Lung (tissue), 13 donors: ENCODE results near the gene IPO4. TPM values are rescaled to one million over a fixed set of nuclear protein-coding genes. Genes with fewer than 3 reads are reported as not detected.

Experiments used
- ATAC-seq: fragments of 200-7000 bp; cut with Tn5 transposase; one replicate; pipeline ENCODE4 v1.9.1; 2020; ENCODE audit warnings: moderate number of reproducible peaks; ENCODE audit not compliant: insufficient read depth, low FRiP score
- DNase-seq, 3 donors: peaks; one replicate each; pipeline ENCODE4 v3.0.0-alpha.2; 2013 to 2017
- H3K27ac ChIP-seq, 2 donors: one replicate each; pipeline ENCODE4 v1.5.1; 2013; ENCODE audit warnings: mild to moderate bottlenecking in 2 of 2, moderate library complexity in 2 of 2, control low read depth in 1 of 2, inconsistent platforms in 1 of 2, low read depth in 1 of 2, low read length in 1 of 2
- H3K27me3 ChIP-seq, 3 donors: one replicate each; pipeline ENCODE4 v1.5.1; 2013; ENCODE audit warnings: low read length in 2 of 3; ENCODE audit not compliant: control insufficient read depth in 3 of 3, insufficient read depth in 3 of 3
- H3K36me3 ChIP-seq, 4 donors: one replicate each; pipeline ENCODE4 v1.5.1; 2013; ENCODE audit warnings: low read length in 4 of 4, mild to moderate bottlenecking in 1 of 4, moderate library complexity in 1 of 4; ENCODE audit not compliant: control insufficient read depth in 4 of 4, insufficient read depth in 4 of 4
- H3K4me1 ChIP-seq, 5 donors: one replicate each; pipeline ENCODE4 v1.5.1; 2013; ENCODE audit warnings: low read length in 5 of 5, mild to moderate bottlenecking in 2 of 5, moderate library complexity in 1 of 5; ENCODE audit not compliant: control insufficient read depth in 5 of 5, insufficient read depth in 5 of 5
- H3K4me3 ChIP-seq: one replicate; pipeline ENCODE4 v1.5.1; 2013; ENCODE audit warnings: mild to moderate bottlenecking, control low read depth, moderate library complexity
- H3K9ac ChIP-seq, 2 donors: one replicate each; pipeline ENCODE4 v1.5.1; 2013; ENCODE audit warnings: low read length in 2 of 2, control low read depth in 1 of 2; ENCODE audit not compliant: insufficient read depth in 1 of 2
- H3K9me3 ChIP-seq, 4 donors: one replicate each; pipeline ENCODE4 v1.5.1; 2013; ENCODE audit warnings: low read length in 3 of 4, mild to moderate bottlenecking in 1 of 4, moderate library complexity in 1 of 4; ENCODE audit not compliant: control insufficient read depth in 4 of 4, insufficient read depth in 3 of 4
- WGBS, 2 donors: extraction: QIAGEN DNeasy Blood & Tissue Kit; methylation state at CpG; one replicate each; pipeline ENCODE4 v1.1.7; 2013; 5-methylcytosine and 5-hydroxymethylcytosine counted together
- polyA plus RNA-seq, 2 donors: library from polyadenylated mRNA; stranded (reverse); fragments of 200-250 nt; gene quantifications; one replicate each; pipeline ENCODE4 v1.2.1, GENCODE V29; 2013
- small RNA-seq: library from RNA; depleted of rRNA; stranded (forward); fragments of <200 nt; gene quantifications from one replicate; pipeline ENCODE3, GENCODE V24; 2014; ENCODE audit warnings: low replicate concordance
- total RNA-seq, 2 donors: library from RNA; depleted of rRNA in 1 of 2; stranded (reverse); fragments of >200 nt in 1 of 2; gene quantifications; one replicate each; pipeline ENCODE4 v1.2.1, GENCODE V29; 2014 to 2021
- TF ChIP-seq, protein P1 (sequence below): IDR thresholded peaks from 2 replicates; pipeline ENCODE4 v1.5.1; 2012; ENCODE audit warnings: mild to moderate bottlenecking; ENCODE audit errors: control extremely low read depth, extremely low read depth
- donor health status: control.
- donor health status: control.
- donor health status: Bipolar disorder and iron deficiency.
- donor health status: healthy.
- donor health status: DM: yes; HTN: yes; CAD: no.

The IPO4 gene
- total and polyA plus RNA-seq, 4 donors: 13.0 to 78.9 (median 28.4) TPM

DNA sequence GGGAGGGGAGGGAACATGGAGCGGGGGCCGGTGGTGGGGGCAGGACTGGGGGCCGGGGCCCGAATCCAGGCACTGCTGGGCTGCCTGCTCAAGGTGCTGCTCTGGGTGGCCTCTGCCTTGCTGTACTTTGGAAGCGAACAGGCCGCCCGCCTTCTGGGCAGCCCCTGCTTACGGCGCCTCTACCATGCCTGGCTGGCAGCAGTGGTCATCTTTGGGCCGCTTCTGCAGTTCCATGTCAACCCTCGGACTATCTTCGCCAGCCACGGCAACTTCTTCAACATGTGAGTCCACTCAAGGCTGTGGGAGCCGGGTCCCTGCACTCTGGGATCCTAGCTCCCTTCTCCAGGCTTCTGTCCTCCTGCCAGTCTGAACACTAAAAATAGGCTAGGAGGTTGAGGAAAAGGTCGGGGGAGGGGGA, 57.1 kb downstream of the IPO4 start:
- no peak overlapping the region for H3K9ac ChIP-seq

DNA sequence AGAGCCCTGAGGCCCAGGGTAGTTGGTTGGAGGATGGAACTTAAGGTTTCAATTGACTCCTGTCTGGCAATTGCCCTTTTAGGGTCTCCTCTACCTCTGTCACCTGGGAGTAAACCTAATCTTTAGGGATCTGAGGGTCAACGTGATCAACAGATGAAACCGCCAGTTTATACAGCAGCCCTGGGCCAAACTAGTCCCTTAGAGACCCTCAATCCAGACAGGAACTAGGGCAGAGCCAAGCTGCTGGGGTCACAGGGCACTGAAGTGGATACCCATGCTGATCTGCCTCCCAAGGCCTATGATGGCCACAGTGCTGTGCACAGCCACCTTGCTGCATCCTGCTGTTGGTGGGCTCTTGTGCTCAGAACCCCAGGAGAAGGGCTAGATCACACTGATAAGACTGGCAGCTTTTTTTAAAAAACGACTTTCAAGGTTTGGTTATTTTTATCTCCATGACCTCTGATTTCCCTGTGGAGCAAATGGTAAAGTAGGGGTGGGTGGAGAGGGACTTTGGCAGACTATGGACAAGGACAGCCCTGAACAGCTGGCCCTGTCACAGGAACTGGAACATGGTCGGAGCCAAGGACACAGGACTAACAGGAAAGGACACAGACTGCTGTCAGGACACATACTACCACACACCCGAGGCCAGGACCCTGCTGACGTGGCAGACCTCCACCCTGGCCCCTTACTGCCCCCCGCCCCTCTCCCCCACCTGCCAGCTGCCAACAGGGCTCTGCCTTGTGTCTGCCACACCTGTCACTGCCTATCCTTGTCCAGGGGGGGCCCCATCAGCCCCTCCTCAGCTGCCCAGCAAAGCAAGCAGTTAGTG, 57.7 kb downstream of the IPO4 start:
- Histone ChIP-seq H3K9me3 (no peaks in the 10 kb centered on the region), H3K27ac (peak overlapping the region; percentile 21 to 93), H3K9ac (no peak overlapping the region), H3K27me3 (no peaks in the 10 kb centered on the region), H3K4me1 (peaks cover 0 to 8% (median 4%) of the 10 kb centered on the region in 5 donors), H3K4me3 (no peak overlapping the region), H3K36me3 (no peaks in the 10 kb centered on the region)
- TF ChIP-seq, protein P1, sequence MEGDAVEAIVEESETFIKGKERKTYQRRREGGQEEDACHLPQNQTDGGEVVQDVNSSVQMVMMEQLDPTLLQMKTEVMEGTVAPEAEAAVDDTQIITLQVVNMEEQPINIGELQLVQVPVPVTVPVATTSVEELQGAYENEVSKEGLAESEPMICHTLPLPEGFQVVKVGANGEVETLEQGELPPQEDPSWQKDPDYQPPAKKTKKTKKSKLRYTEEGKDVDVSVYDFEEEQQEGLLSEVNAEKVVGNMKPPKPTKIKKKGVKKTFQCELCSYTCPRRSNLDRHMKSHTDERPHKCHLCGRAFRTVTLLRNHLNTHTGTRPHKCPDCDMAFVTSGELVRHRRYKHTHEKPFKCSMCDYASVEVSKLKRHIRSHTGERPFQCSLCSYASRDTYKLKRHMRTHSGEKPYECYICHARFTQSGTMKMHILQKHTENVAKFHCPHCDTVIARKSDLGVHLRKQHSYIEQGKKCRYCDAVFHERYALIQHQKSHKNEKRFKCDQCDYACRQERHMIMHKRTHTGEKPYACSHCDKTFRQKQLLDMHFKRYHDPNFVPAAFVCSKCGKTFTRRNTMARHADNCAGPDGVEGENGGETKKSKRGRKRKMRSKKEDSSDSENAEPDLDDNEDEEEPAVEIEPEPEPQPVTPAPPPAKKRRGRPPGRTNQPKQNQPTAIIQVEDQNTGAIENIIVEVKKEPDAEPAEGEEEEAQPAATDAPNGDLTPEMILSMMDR: no peak
- WGBS, 2 donors: 56 to 77% methylated on average over 7 of the region's 7 CpGs
- ATAC-seq (no peak), DNase-seq (peak in 2 of 3 donors; percentile 45 to 59)

More for the DNA sequence above, 57.1 kb downstream of the IPO4 start:
- H3K36me3 ChIP-seq: no peaks in the 10 kb centered on the region
- no peaks in the 10 kb centered on the region for H3K9me3 ChIP-seq
- WGBS, 2 donors: 83 to 92% methylated on average over 15 of the region's 15 CpGs
- TF ChIP-seq, protein P1: no peak
- no peak overlapping the region for H3K4me3 ChIP-seq
- DNase-seq (no peak), ATAC-seq (no peak)
- peak overlapping the region; percentile 81 to 93 for H3K27ac ChIP-seq
- peaks cover 0 to 11% (median 4%) of the 10 kb centered on the region in 5 donors for H3K4me1 ChIP-seq
- H3K27me3 ChIP-seq: no peaks in the 10 kb centered on the region

DNA sequence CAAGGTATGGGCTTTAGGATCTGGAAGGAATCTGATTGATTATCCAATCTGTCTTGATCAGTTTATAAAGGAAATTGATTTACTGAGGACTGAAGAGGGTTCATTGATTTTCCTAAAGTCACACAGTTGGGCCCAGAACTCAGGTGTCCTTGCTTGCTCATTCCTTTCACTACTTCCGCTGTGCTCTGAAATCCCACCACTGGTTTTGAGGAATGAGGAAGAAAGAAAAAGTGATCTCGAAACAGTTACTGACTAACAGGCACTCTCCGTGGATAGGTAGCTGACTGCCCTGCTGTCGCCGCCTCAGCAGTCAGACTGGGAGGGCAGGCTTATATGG, 58.3 kb downstream of the IPO4 start, which contains the start of gene FITM1:
Gene FITM1 (plus strand): TSS at position 280 of the 337 bp plus-strand sequence. CDS start 905 bp downstream, outside the sequence.
- DNase-seq (no peak), ATAC-seq (no peak)
- TF ChIP-seq, protein P1: no peak
- H3K9ac ChIP-seq: no peak within 1 kb of the TSS
- no peaks in the 10 kb centered on the region for H3K27me3 ChIP-seq
- WGBS, 2 donors: 75 to 92% methylated on average over 5 of the region's 5 CpGs
- H3K4me1 ChIP-seq: peaks cover 0 to 6% (median 4%) of the 10 kb centered on the region in 5 donors
- no peaks in the 10 kb centered on the region for H3K36me3 ChIP-seq
- peak within 1 kb of the TSS; percentile 81 to 93 for H3K27ac ChIP-seq
- no peak within 1 kb of the TSS for H3K4me3 ChIP-seq
- H3K9me3 ChIP-seq: no peaks in the 10 kb centered on the region

Small RNAs within 50 kb of the gene (small RNA-seq; reads per million reads assigned to genes)
- gene AL136295.4 (not detected), gene CHMP4A (not detected), gene IPO4 (0.06 reads per million), gene IRF9 (not detected), gene MDP1 (not detected), gene RNA5SP383 (not detected)

Other genes starting within 250 kb of the IPO4 start
Only the 30 nearest of the 34 such genes appear.
- gene DHRS4L2, start 199.9 kb downstream of the IPO4 start, total RNA-seq: 10 to 100 TPM; 17.0 to 29.2 TPM
- 10 to 100 TPM; 30.4 to 44.7 TPM for gene DHRS4L2, start 199.9 kb downstream of the IPO4 start, polyA plus RNA-seq
- 1 to 10 TPM in 1 of 2 donors, under 1 TPM in 1; 0.37 to 2.4 TPM for gene CARMIL3, start 136.8 kb downstream of the IPO4 start, total RNA-seq
- gene CARMIL3, start 136.8 kb downstream of the IPO4 start, polyA plus RNA-seq: under 1 TPM; 0.71 to 0.85 TPM
- gene CPNE6, start 117.3 kb downstream of the IPO4 start, total RNA-seq: not detected
- gene CPNE6, start 117.3 kb downstream of the IPO4 start, polyA plus RNA-seq: not detected
- 10 to 100 TPM in 1 of 2 donors, 1 to 10 TPM in 1; 8.9 to 91.7 TPM for gene PCK2, start 94.5 kb downstream of the IPO4 start, total RNA-seq
- 10 to 100 TPM; 35.2 to 41.2 TPM for gene PCK2, start 94.5 kb downstream of the IPO4 start, polyA plus RNA-seq
- 100 to 1,000 TPM in 1 of 2 donors, 10 to 100 TPM in 1; 68.9 to 153 TPM for gene DCAF11, start 74.0 kb downstream of the IPO4 start, total RNA-seq
- 10 to 100 TPM; 26.4 to 59.4 TPM for gene DCAF11, start 74.0 kb downstream of the IPO4 start, polyA plus RNA-seq
- 1 to 10 TPM; 3.6 to 5.4 TPM for gene NRL, start 73.9 kb downstream of the IPO4 start, total RNA-seq
- 1 to 10 TPM; 2.7 TPM for gene NRL, start 73.9 kb downstream of the IPO4 start, polyA plus RNA-seq
- gene FITM1, start 58.2 kb downstream of the IPO4 start, total RNA-seq: under 1 TPM; 0.48 to 0.83 TPM
- gene FITM1, start 58.2 kb downstream of the IPO4 start, polyA plus RNA-seq: 1 to 10 TPM in 1 of 2 donors, under 1 TPM in 1; 0.93 to 1.4 TPM
- 100 to 1,000 TPM; 125 to 192 TPM for gene PSME1, start 52.6 kb downstream of the IPO4 start, total RNA-seq
- gene PSME1, start 52.6 kb downstream of the IPO4 start, polyA plus RNA-seq: 100 to 1,000 TPM; 286 to 311 TPM
- 10 to 100 TPM in 1 of 2 donors, 1 to 10 TPM in 1; 4.6 to 24.3 TPM for gene EMC9, start 47.2 kb downstream of the IPO4 start, total RNA-seq
- 10 to 100 TPM; 15.7 to 29.4 TPM for gene EMC9, start 47.2 kb downstream of the IPO4 start, polyA plus RNA-seq
- 100 to 1,000 TPM in 1 of 2 donors, 10 to 100 TPM in 1; 89.1 to 178 TPM for gene PSME2, start 42.2 kb downstream of the IPO4 start, total RNA-seq
- 100 to 1,000 TPM; 283 to 328 TPM for gene PSME2, start 42.2 kb downstream of the IPO4 start, polyA plus RNA-seq
- gene RNF31, start 41.3 kb downstream of the IPO4 start, total RNA-seq: 10 to 100 TPM; 31.7 to 82.4 TPM
- gene RNF31, start 41.3 kb downstream of the IPO4 start, polyA plus RNA-seq: 10 to 100 TPM; 44.1 to 78.6 TPM
- gene IRF9, start 27.6 kb downstream of the IPO4 start, total RNA-seq: 100 to 1,000 TPM in 1 of 2 donors, 10 to 100 TPM in 1; 75.3 to 111 TPM
- gene IRF9, start 27.6 kb downstream of the IPO4 start, polyA plus RNA-seq: 100 to 1,000 TPM in 1 of 2 donors, 10 to 100 TPM in 1; 79.9 to 124 TPM
- 10 to 100 TPM; 13.3 to 48.1 TPM for gene REC8, start 16.7 kb downstream of the IPO4 start, total RNA-seq
- gene REC8, start 16.7 kb downstream of the IPO4 start, polyA plus RNA-seq: 10 to 100 TPM; 23.8 to 35.1 TPM
- 10 to 100 TPM; 42.3 to 71.9 TPM for gene TM9SF1, start 6.6 kb upstream of the IPO4 start, total RNA-seq
- 10 to 100 TPM; 32.7 to 61.7 TPM for gene TM9SF1, start 6.6 kb upstream of the IPO4 start, polyA plus RNA-seq
- 1 to 10 TPM in 1 of 2 donors, not detected in 1; 1.2 TPM for gene TSSK4, start 16.9 kb upstream of the IPO4 start, total RNA-seq
- under 1 TPM; 0.02 to 0.10 TPM for gene TSSK4, start 16.9 kb upstream of the IPO4 start, polyA plus RNA-seq
- gene CHMP4A, start 24.7 kb upstream of the IPO4 start, total RNA-seq: 10 to 100 TPM; 37.2 to 50.8 TPM
- 100 to 1,000 TPM in 1 of 2 donors, 10 to 100 TPM in 1; 70.4 to 103 TPM for gene CHMP4A, start 24.7 kb upstream of the IPO4 start, polyA plus RNA-seq
- 10 to 100 TPM; 20.8 to 24.8 TPM for gene MDP1, start 27.2 kb upstream of the IPO4 start, total RNA-seq
- 10 to 100 TPM; 17.2 to 31.4 TPM for gene MDP1, start 27.2 kb upstream of the IPO4 start, polyA plus RNA-seq
- gene NEDD8, start 43.6 kb upstream of the IPO4 start, total RNA-seq: 100 to 1,000 TPM in 1 of 2 donors, 10 to 100 TPM in 1; 69.5 to 147 TPM
- 100 to 1,000 TPM; 242 to 246 TPM for gene NEDD8, start 43.6 kb upstream of the IPO4 start, polyA plus RNA-seq
- gene GMPR2, start 44.1 kb upstream of the IPO4 start, total RNA-seq: 10 to 100 TPM; 63.1 TPM
- gene GMPR2, start 44.1 kb upstream of the IPO4 start, polyA plus RNA-seq: 10 to 100 TPM; 42.9 to 71.1 TPM
- gene TINF2, start 53.8 kb upstream of the IPO4 start, total RNA-seq: 10 to 100 TPM; 48.2 to 89.1 TPM
- gene TINF2, start 53.8 kb upstream of the IPO4 start, polyA plus RNA-seq: 10 to 100 TPM; 45.2 to 82.6 TPM
- 1 to 10 TPM; 1.9 to 8.8 TPM for gene TGM1, start 74.4 kb upstream of the IPO4 start, total RNA-seq
- gene TGM1, start 74.4 kb upstream of the IPO4 start, polyA plus RNA-seq: 10 to 100 TPM in 1 of 2 donors, 1 to 10 TPM in 1; 9.8 to 11.3 TPM
- 10 to 100 TPM; 19.7 to 55.8 TPM for gene RABGGTA, start 82.8 kb upstream of the IPO4 start, total RNA-seq
- gene RABGGTA, start 82.8 kb upstream of the IPO4 start, polyA plus RNA-seq: 10 to 100 TPM; 40.3 to 45.4 TPM
- 10 to 100 TPM; 20.8 to 24.0 TPM for gene DHRS1, start 111.0 kb upstream of the IPO4 start, total RNA-seq
- gene DHRS1, start 111.0 kb upstream of the IPO4 start, polyA plus RNA-seq: 10 to 100 TPM; 20.6 to 27.8 TPM
- gene NOP9, start 111.0 kb upstream of the IPO4 start, total RNA-seq: 10 to 100 TPM; 14.1 to 25.9 TPM
- gene NOP9, start 111.0 kb upstream of the IPO4 start, polyA plus RNA-seq: 10 to 100 TPM; 12.1 to 13.5 TPM
- 10 to 100 TPM in 1 of 2 donors, 1 to 10 TPM in 1; 9.6 to 18.8 TPM for gene CIDEB, start 119.2 kb upstream of the IPO4 start, total RNA-seq
- 10 to 100 TPM in 1 of 2 donors, 1 to 10 TPM in 1; 8.3 to 19.7 TPM for gene CIDEB, start 119.2 kb upstream of the IPO4 start, polyA plus RNA-seq
- 10 to 100 TPM in 1 of 2 donors, 1 to 10 TPM in 1; 5.8 to 14.0 TPM for gene LTB4R2, start 121.3 kb upstream of the IPO4 start, total RNA-seq
- 1 to 10 TPM; 1.8 to 5.5 TPM for gene LTB4R2, start 121.3 kb upstream of the IPO4 start, polyA plus RNA-seq
- gene LTB4R, start 122.7 kb upstream of the IPO4 start, total RNA-seq: 10 to 100 TPM in 1 of 2 donors, 1 to 10 TPM in 1; 4.4 to 14.8 TPM
- 10 to 100 TPM in 1 of 2 donors, 1 to 10 TPM in 1; 7.3 to 47.0 TPM for gene LTB4R, start 122.7 kb upstream of the IPO4 start, polyA plus RNA-seq
- 10 to 100 TPM; 35.7 to 36.3 TPM for gene ADCY4, start 146.3 kb upstream of the IPO4 start, total RNA-seq
- 10 to 100 TPM; 22.6 to 42.8 TPM for gene ADCY4, start 146.3 kb upstream of the IPO4 start, polyA plus RNA-seq
- gene RIPK3, start 151.2 kb upstream of the IPO4 start, total RNA-seq: 10 to 100 TPM in 1 of 2 donors, 1 to 10 TPM in 1; 6.4 to 26.0 TPM
- gene RIPK3, start 151.2 kb upstream of the IPO4 start, polyA plus RNA-seq: 10 to 100 TPM; 13.0 to 23.4 TPM
- gene NFATC4, start 179.4 kb upstream of the IPO4 start, total RNA-seq: 10 to 100 TPM; 38.2 to 38.6 TPM
- gene NFATC4, start 179.4 kb upstream of the IPO4 start, polyA plus RNA-seq: 10 to 100 TPM; 13.9 to 71.4 TPM